ENCODE results near the gene SLC39A3.
"Not testable (repeated sequence)": the region's sequence is repeated elsewhere in the genome, so short reads cannot be mapped to it uniquely, and the experiment has no call there.

SLC39A3 gene

GRCh38 chr19:2723747-2724146, 16.1 kb downstream of the SLC39A3 start:
- no peak for DNase-seq (ENCODE audit: extremely low read depth in 1 of 2, low read depth in 1 of 2)

GRCh38 chr19:2723345-2723715, 16.5 kb downstream of the SLC39A3 start:
- no peak for DNase-seq (ENCODE audit: extremely low read depth in 1 of 2, low read depth in 1 of 2)

- no peak for DNase-seq (ENCODE audit: extremely low read depth in 1 of 2, low read depth in 1 of 2)
Measured at GRCh38 chr19:2722541-2723344, 17.1 kb downstream of the SLC39A3 start.

- DNase-seq (ENCODE audit: extremely low read depth in 1 of 2, low read depth in 1 of 2), result no peak
Measured at GRCh38 chr19:2721570-2722540, 18.0 kb downstream of the SLC39A3 start.

GRCh38 chr19:2720777-2721569, 18.8 kb downstream of the SLC39A3 start, which contains the start of gene DIRAS1:
Gene DIRAS1 (minus strand): TSS chr19:2721372. CDS start chr19:2717806, 3,566 bp downstream.
- no peak for DNase-seq (ENCODE audit: extremely low read depth in 1 of 2, low read depth in 1 of 2)

- DNase-seq (ENCODE audit: extremely low read depth in 1 of 2, low read depth in 1 of 2), result no peak
Measured at GRCh38 chr19:2719920-2720776, 19.7 kb downstream of the SLC39A3 start.

- DNase-seq (ENCODE audit: extremely low read depth in 1 of 2, low read depth in 1 of 2), result no peak
Measured at GRCh38 chr19:2719232-2719735, 20.5 kb downstream of the SLC39A3 start.

- DNase-seq (ENCODE audit: extremely low read depth in 1 of 2, low read depth in 1 of 2), result no peak
Measured at GRCh38 chr19:2717638-2718541, 21.9 kb downstream of the SLC39A3 start.

- no peak for DNase-seq (ENCODE audit: extremely low read depth in 1 of 2, low read depth in 1 of 2)
Measured at GRCh38 chr19:2716722-2717637, 22.8 kb downstream of the SLC39A3 start.

GRCh38 chr19:2716275-2716650, 23.6 kb downstream of the SLC39A3 start:
- DNase-seq (ENCODE audit: extremely low read depth in 1 of 2, low read depth in 1 of 2), result no peak

GRCh38 chr19:2715470-2716274, 24.1 kb downstream of the SLC39A3 start:
- no peak for DNase-seq (ENCODE audit: extremely low read depth in 1 of 2, low read depth in 1 of 2)

- no peak for DNase-seq (ENCODE audit: extremely low read depth in 1 of 2, low read depth in 1 of 2)
Measured at GRCh38 chr19:2714531-2715269, 25.1 kb downstream of the SLC39A3 start.

- not testable (repeated sequence) for DNase-seq (ENCODE audit: extremely low read depth in 1 of 2, low read depth in 1 of 2)
Measured at GRCh38 chr19:2714102-2714501, 25.7 kb downstream of the SLC39A3 start.

- DNase-seq (ENCODE audit: extremely low read depth in 1 of 2, low read depth in 1 of 2), result not testable (repeated sequence)
Measured at GRCh38 chr19:2713170-2713569, 26.6 kb downstream of the SLC39A3 start.

- DNase-seq (ENCODE audit: extremely low read depth in 1 of 2, low read depth in 1 of 2), result no peak
Measured at GRCh38 chr19:2711875-2712205, 28.0 kb downstream of the SLC39A3 start.

GRCh38 chr19:2711172-2711874, 28.5 kb downstream of the SLC39A3 start:
- no peak for DNase-seq (ENCODE audit: extremely low read depth in 1 of 2, low read depth in 1 of 2)

All from activated CD8-positive, alpha-beta memory T cell treated with anti-CD3 and anti-CD28 coated beads for 1 hour (primary cell).